ENCODE measurements around the gene PLSCR4.

Gene PLSCR4

DNA sequence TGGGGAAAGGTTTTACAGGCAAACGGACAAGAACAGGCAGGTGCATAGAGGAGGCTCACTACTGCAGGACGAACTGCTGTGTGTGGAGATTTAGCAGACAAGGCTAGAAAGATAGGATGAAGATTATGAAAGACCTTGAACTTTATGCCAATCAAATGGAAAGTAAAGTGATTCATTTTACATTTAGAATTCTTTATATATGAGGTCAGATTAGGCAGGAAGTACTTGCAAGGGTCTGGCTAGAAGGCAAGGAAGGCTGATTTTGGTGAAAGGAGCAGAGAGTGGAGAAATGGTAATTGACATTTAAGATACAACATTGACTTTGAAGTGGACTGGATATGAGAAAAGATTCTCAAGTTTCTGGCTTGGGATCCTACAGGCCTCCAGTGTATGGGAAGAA lies 33.6 kb downstream of the PLSCR4 start:
- H3K36me3 ChIP-seq (ENCODE audit: insufficient read depth, low read length) = peaks cover 19% of the 10 kb centered on the region
- H3K4me3 ChIP-seq (ENCODE audit: low read depth in 1 of 2, low read length in 2 of 2) = no peak overlapping the region
- peaks cover 2% of the 10 kb centered on the region for H3K4me1 ChIP-seq (ENCODE audit: insufficient read depth, low read length)
- no peaks in the 10 kb centered on the region for H3K27me3 ChIP-seq (ENCODE audit: control insufficient read depth in 1 of 2, insufficient read depth in 2 of 2, low read length in 2 of 2)
- H3K27ac ChIP-seq (ENCODE audit: low read depth, low read length) = no peak overlapping the region
- no peaks in the 10 kb centered on the region for H3K9me3 ChIP-seq (ENCODE audit: low read length)
- H3K9ac ChIP-seq (ENCODE audit: low read length) = no peak overlapping the region

GRCh38 chr3:146214493-146214892 lies 36.4 kb downstream of the PLSCR4 start:
- Histone ChIP-seq H3K36me3 (ENCODE audit: insufficient read depth, low read length) (peaks cover 19% of the 10 kb centered on the region), H3K4me1 (ENCODE audit: insufficient read depth, low read length) (no peaks in the 10 kb centered on the region), H3K27me3 (ENCODE audit: control insufficient read depth in 1 of 2, insufficient read depth in 2 of 2, low read length in 2 of 2) (no peaks in the 10 kb centered on the region), H3K9me3 (ENCODE audit: low read length) (no peaks in the 10 kb centered on the region), H3K27ac (ENCODE audit: low read depth, low read length) (no peak overlapping the region), H3K9ac (ENCODE audit: low read length) (no peak overlapping the region), H3K4me3 (ENCODE audit: low read depth in 1 of 2, low read length in 2 of 2) (no peak overlapping the region)

- H3K4me3 ChIP-seq (ENCODE audit: low read depth in 1 of 2, low read length in 2 of 2) = no peak overlapping the region
- H3K4me1 ChIP-seq (ENCODE audit: insufficient read depth, low read length) = no peaks in the 10 kb centered on the region
- H3K9me3 ChIP-seq (ENCODE audit: low read length) = no peaks in the 10 kb centered on the region
- H3K27ac ChIP-seq (ENCODE audit: low read depth, low read length) = no peak overlapping the region
- H3K9ac ChIP-seq (ENCODE audit: low read length) = no peak overlapping the region
- H3K27me3 ChIP-seq (ENCODE audit: control insufficient read depth in 1 of 2, insufficient read depth in 2 of 2, low read length in 2 of 2) = no peaks in the 10 kb centered on the region
- H3K36me3 ChIP-seq (ENCODE audit: insufficient read depth, low read length) = peaks cover 23% of the 10 kb centered on the region
These were observed 41.5 kb downstream of the PLSCR4 start for GRCh38 chr3:146209371-146209770.

DNA sequence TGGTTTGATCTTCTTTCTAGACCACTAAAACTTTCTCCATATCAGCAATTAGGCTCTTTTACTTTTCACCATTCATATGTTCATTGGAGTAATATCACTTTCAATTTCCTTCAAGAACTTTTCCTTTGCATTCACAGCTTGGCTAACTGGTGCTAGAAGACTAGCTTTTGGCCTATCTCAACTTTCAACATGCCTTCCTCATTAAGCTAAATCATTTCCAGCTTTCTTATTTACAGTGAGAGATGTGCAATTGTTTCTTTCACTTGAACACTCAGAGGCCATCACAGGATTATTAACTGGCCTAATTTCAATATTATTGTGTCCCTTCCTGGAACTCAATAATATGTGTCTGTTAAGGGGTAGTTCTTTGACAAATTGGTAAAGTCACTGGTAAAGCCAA lies 47.1 kb downstream of the PLSCR4 start:
- Histone ChIP-seq H3K9ac (ENCODE audit: low read length) (no peak overlapping the region), H3K4me1 (ENCODE audit: insufficient read depth, low read length) (no peaks in the 10 kb centered on the region), H3K36me3 (ENCODE audit: insufficient read depth, low read length) (peaks cover 23% of the 10 kb centered on the region), H3K4me3 (ENCODE audit: low read depth in 1 of 2, low read length in 2 of 2) (no peak overlapping the region), H3K27ac (ENCODE audit: low read depth, low read length) (no peak overlapping the region), H3K27me3 (ENCODE audit: control insufficient read depth in 1 of 2, insufficient read depth in 2 of 2, low read length in 2 of 2) (no peaks in the 10 kb centered on the region), H3K9me3 (ENCODE audit: low read length) (no peaks in the 10 kb centered on the region)

GRCh38 chr3:146200461-146201220 lies 50.3 kb downstream of the PLSCR4 start:
- H3K4me3 ChIP-seq (ENCODE audit: low read depth in 1 of 2, low read length in 2 of 2) = no peak overlapping the region
- no peak overlapping the region for H3K9ac ChIP-seq (ENCODE audit: low read length)
- H3K9me3 ChIP-seq (ENCODE audit: low read length) = no peaks in the 10 kb centered on the region
- H3K27ac ChIP-seq (ENCODE audit: low read depth, low read length) = no peak overlapping the region
- H3K4me1 ChIP-seq (ENCODE audit: insufficient read depth, low read length) = no peaks in the 10 kb centered on the region
- H3K27me3 ChIP-seq (ENCODE audit: control insufficient read depth in 1 of 2, insufficient read depth in 2 of 2, low read length in 2 of 2) = no peaks in the 10 kb centered on the region
- H3K36me3 ChIP-seq (ENCODE audit: insufficient read depth, low read length) = peaks cover 15% of the 10 kb centered on the region

GRCh38 chr3:146199762-146200161 lies 51.1 kb downstream of the PLSCR4 start:
- H3K27me3 ChIP-seq (ENCODE audit: control insufficient read depth in 1 of 2, insufficient read depth in 2 of 2, low read length in 2 of 2) = no peaks in the 10 kb centered on the region
- no peak overlapping the region for H3K4me3 ChIP-seq (ENCODE audit: low read depth in 1 of 2, low read length in 2 of 2)

GRCh38 chr3:146196789-146197188 lies 54.1 kb downstream of the PLSCR4 start:
- Histone ChIP-seq H3K27ac (ENCODE audit: low read depth, low read length) (no peak overlapping the region), H3K36me3 (ENCODE audit: insufficient read depth, low read length) (peaks cover 20% of the 10 kb centered on the region), H3K4me3 (ENCODE audit: low read depth in 1 of 2, low read length in 2 of 2) (no peak overlapping the region), H3K4me1 (ENCODE audit: insufficient read depth, low read length) (no peaks in the 10 kb centered on the region), H3K9me3 (ENCODE audit: low read length) (no peaks in the 10 kb centered on the region), H3K27me3 (ENCODE audit: control insufficient read depth in 1 of 2, insufficient read depth in 2 of 2, low read length in 2 of 2) (no peaks in the 10 kb centered on the region), H3K9ac (ENCODE audit: low read length) (no peak overlapping the region)

More at GRCh38 chr3:146199762-146200161, 51.1 kb downstream of the PLSCR4 start:
- peaks cover 13% of the 10 kb centered on the region for H3K36me3 ChIP-seq (ENCODE audit: insufficient read depth, low read length)
- no peaks in the 10 kb centered on the region for H3K4me1 ChIP-seq (ENCODE audit: insufficient read depth, low read length)
- H3K27ac ChIP-seq (ENCODE audit: low read depth, low read length) = no peak overlapping the region
- H3K9ac ChIP-seq (ENCODE audit: low read length) = no peak overlapping the region
- H3K9me3 ChIP-seq (ENCODE audit: low read length) = no peaks in the 10 kb centered on the region

- H3K4me3 ChIP-seq (ENCODE audit: low read depth in 1 of 2, low read length in 2 of 2) = no peak overlapping the region
- H3K9me3 ChIP-seq (ENCODE audit: low read length) = no peaks in the 10 kb centered on the region
- H3K27ac ChIP-seq (ENCODE audit: low read depth, low read length) = no peak overlapping the region
These were observed 55.3 kb downstream of the PLSCR4 start for GRCh38 chr3:146195605-146196004.

GRCh38 chr3:146195030-146195429 lies 55.9 kb downstream of the PLSCR4 start:
- Histone ChIP-seq H3K4me3 (ENCODE audit: low read depth in 1 of 2, low read length in 2 of 2) (no peak overlapping the region), H3K9me3 (ENCODE audit: low read length) (no peaks in the 10 kb centered on the region), H3K36me3 (ENCODE audit: insufficient read depth, low read length) (peaks cover 20% of the 10 kb centered on the region), H3K9ac (ENCODE audit: low read length) (no peak overlapping the region), H3K4me1 (ENCODE audit: insufficient read depth, low read length) (no peaks in the 10 kb centered on the region), H3K27ac (ENCODE audit: low read depth, low read length) (no peak overlapping the region), H3K27me3 (ENCODE audit: control insufficient read depth in 1 of 2, insufficient read depth in 2 of 2, low read length in 2 of 2) (no peaks in the 10 kb centered on the region)

More at GRCh38 chr3:146195605-146196004, 55.3 kb downstream of the PLSCR4 start:
- H3K36me3 ChIP-seq (ENCODE audit: insufficient read depth, low read length) = peaks cover 20% of the 10 kb centered on the region
- no peak overlapping the region for H3K9ac ChIP-seq (ENCODE audit: low read length)
- H3K27me3 ChIP-seq (ENCODE audit: control insufficient read depth in 1 of 2, insufficient read depth in 2 of 2, low read length in 2 of 2) = no peaks in the 10 kb centered on the region
- no peaks in the 10 kb centered on the region for H3K4me1 ChIP-seq (ENCODE audit: insufficient read depth, low read length)

DNA sequence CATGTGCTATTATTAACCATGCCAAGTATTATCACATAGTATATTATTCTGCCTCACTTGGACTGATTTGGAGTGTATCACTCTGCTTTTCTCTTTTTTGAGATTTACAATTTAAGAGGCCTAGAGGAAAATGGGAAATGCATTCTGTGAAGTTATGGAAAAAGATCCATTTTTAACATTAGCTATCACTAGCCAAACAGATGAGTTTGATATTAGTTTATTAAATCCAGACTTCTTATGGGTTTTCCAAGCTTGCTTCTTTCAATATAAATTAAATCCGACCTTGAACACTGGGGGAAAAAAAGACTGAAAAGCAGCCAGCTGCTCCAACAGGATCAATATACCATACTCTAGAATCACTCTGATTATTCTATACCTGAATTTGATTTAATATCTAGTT lies 59.9 kb downstream of the PLSCR4 start:
- H3K4me3 ChIP-seq (ENCODE audit: low read depth in 1 of 2, low read length in 2 of 2) = no peak overlapping the region
- H3K9ac ChIP-seq (ENCODE audit: low read length) = no peak overlapping the region
- H3K27me3 ChIP-seq (ENCODE audit: control insufficient read depth in 1 of 2, insufficient read depth in 2 of 2, low read length in 2 of 2) = no peaks in the 10 kb centered on the region
- no peak overlapping the region for H3K27ac ChIP-seq (ENCODE audit: low read depth, low read length)
- peaks cover 12% of the 10 kb centered on the region for H3K4me1 ChIP-seq (ENCODE audit: insufficient read depth, low read length)
- H3K9me3 ChIP-seq (ENCODE audit: low read length) = no peaks in the 10 kb centered on the region
- peaks cover 13% of the 10 kb centered on the region for H3K36me3 ChIP-seq (ENCODE audit: insufficient read depth, low read length)

- H3K4me3 ChIP-seq (ENCODE audit: low read depth in 1 of 2, low read length in 2 of 2) = no peak overlapping the region
- peaks cover 20% of the 10 kb centered on the region for H3K4me1 ChIP-seq (ENCODE audit: insufficient read depth, low read length)
- no peaks in the 10 kb centered on the region for H3K27me3 ChIP-seq (ENCODE audit: control insufficient read depth in 1 of 2, insufficient read depth in 2 of 2, low read length in 2 of 2)
- no peaks in the 10 kb centered on the region for H3K9me3 ChIP-seq (ENCODE audit: low read length)
- no peak overlapping the region for H3K9ac ChIP-seq (ENCODE audit: low read length)
- H3K27ac ChIP-seq (ENCODE audit: low read depth, low read length) = no peak overlapping the region
- H3K36me3 ChIP-seq (ENCODE audit: insufficient read depth, low read length) = peaks cover 5% of the 10 kb centered on the region
These were observed 61.3 kb downstream of the PLSCR4 start for GRCh38 chr3:146189519-146190173.
